Lower leg skin (tissue), 4 donors: ENCODE data around the gene ZNF79. TPM values are rescaled to one million over a fixed set of nuclear protein-coding genes. Genes with fewer than 3 reads are reported as not detected.

Experiments used
- DNase-seq, 2 donors: peaks; one replicate each; pipeline ENCODE4 v3.0.0-alpha.2; 2019; ENCODE audit warnings: low spot score in 2 of 2
- H3K4me3 ChIP-seq: fragments of 200-600 bp; sonication (generic); 2 replicates; pipeline ENCODE4 v1.5.1; 2017; ENCODE audit warnings: mild to moderate bottlenecking, low read depth; ENCODE audit not compliant: poor library complexity, severe bottlenecking
- POLR2A ChIP-seq, 2 donors: fragments of 450-650 bp; IDR thresholded peaks; one replicate each; pipeline ENCODE4 v1.6.1; 2016 to 2017; ENCODE audit warnings: antibody characterized with exemption in 2 of 2, mild to moderate bottlenecking in 1 of 2, moderate library complexity in 1 of 2
- WGBS, 2 donors: methylation state at CpG; one replicate each; pipeline ENCODE4 v1.1.5; 2018; 5-methylcytosine and 5-hydroxymethylcytosine counted together
- intact Hi-C: fragments of 100-400 bp; cut with DNase I; formaldehyde crosslinking; loops from one replicate; pipeline ENCODE4 v1.15.0; 2023; ENCODE audit warnings: low total_unique reads
- total RNA-seq, 4 donors: library from RNA; depleted of rRNA; stranded (reverse); fragments of >200 nt; gene quantifications; one replicate each; pipeline ENCODE4 v1.1.0, GENCODE V29; 2016
- TF ChIP-seq, protein P1 (sequence below), 3 donors: fragments of 450-650 bp; IDR thresholded peaks; one replicate each; pipeline ENCODE4 v1.5.1; 2016; ENCODE audit warnings: antibody characterized with exemption in 3 of 3, mild to moderate bottlenecking in 3 of 3, moderate library complexity in 2 of 3

Gene ZNF79
- total RNA-seq, 4 donors from 2014 or later = 9.2 to 12.1 (median 9.8) TPM

DNA sequence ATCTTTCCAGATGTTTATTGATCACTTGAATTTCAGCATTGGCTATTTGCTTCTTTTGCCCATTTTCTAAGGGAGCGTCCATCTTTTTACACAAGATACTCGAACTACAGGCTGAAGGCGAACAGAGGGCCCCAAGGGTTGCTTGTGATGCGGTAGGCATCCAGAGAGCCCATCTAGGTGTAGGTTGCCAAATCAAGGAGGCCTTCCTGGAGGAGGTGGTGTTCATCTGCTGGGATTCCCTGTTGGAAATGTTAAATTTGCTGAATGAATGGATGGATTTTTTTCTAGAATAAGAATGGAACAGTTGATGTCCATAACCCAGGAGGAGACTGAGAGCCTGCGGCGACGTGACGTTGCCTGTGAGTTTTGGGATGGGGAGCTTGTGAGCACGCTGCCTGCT lies 58.5 kb downstream of the ZNF79 start:
- WGBS, 2 donors = 96 to 99% methylated on average over 9 of the region's 9 CpGs
- TF ChIP-seq, protein P1, sequence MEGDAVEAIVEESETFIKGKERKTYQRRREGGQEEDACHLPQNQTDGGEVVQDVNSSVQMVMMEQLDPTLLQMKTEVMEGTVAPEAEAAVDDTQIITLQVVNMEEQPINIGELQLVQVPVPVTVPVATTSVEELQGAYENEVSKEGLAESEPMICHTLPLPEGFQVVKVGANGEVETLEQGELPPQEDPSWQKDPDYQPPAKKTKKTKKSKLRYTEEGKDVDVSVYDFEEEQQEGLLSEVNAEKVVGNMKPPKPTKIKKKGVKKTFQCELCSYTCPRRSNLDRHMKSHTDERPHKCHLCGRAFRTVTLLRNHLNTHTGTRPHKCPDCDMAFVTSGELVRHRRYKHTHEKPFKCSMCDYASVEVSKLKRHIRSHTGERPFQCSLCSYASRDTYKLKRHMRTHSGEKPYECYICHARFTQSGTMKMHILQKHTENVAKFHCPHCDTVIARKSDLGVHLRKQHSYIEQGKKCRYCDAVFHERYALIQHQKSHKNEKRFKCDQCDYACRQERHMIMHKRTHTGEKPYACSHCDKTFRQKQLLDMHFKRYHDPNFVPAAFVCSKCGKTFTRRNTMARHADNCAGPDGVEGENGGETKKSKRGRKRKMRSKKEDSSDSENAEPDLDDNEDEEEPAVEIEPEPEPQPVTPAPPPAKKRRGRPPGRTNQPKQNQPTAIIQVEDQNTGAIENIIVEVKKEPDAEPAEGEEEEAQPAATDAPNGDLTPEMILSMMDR (IDR thresholded peaks at IDR 0.05) = no peak
- TF ChIP-seq POLR2A (IDR thresholded peaks at IDR 0.05) = no peak

DNA sequence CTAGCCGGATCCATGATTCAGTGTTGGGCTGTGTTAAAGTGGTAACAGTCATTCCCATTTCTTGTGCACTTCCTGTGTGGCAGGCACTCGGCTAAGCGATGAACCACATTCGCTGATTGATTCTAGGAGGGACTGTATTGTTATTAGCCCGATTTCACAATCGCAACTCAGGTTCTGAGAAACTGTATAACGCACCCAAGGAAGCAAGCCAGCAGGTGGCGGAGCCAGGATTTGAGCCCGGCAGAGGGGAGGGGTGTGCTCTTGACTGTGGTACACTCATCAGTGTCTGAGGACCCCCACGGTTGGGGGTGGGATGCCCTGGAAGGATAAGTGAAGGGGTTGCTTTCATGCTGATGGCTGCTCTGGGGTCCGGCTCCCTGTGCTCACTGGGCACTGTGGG lies 61.8 kb downstream of the ZNF79 start:
- intact Hi-C loops = no loop called here
- 72 to 86% methylated on average over 10 to 11 of the region's 11 CpGs for WGBS, 2 donors
- no peak for DNase-seq
- H3K4me3 ChIP-seq = no peak overlapping the region
- no peak for TF ChIP-seq POLR2A (IDR thresholded peaks at IDR 0.05)
- TF ChIP-seq, protein P1 (IDR thresholded peaks at IDR 0.05) = no peak

More for the DNA sequence above, 58.5 kb downstream of the ZNF79 start:
- intact Hi-C loops = no loop called here
- H3K4me3 ChIP-seq = no peak overlapping the region
- no peak for DNase-seq

DNA sequence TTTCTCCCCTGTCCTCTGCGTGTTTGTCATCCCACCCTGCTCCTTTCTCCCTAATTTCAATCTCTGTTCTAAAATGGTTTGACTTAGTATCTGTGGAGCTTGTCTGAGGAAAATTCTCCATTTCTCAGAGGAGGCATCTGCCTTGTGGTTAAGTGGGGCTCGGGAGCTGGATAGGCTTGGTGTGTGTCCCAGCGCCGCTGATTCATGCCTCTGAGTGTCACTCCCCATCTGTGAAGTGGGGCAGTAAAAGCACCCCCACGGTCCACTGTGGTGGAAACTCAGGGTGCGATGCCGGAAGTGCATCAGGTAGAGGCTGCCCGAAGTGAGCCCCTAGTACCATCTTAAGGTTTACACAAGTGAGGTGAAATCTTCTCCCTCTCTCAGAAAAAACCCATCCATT lies 64.8 kb downstream of the ZNF79 start:
- DNase-seq = no peak
- intact Hi-C loops = no loop called here
- TF ChIP-seq, protein P1 (IDR thresholded peaks at IDR 0.05) = no peak
- TF ChIP-seq POLR2A (IDR thresholded peaks at IDR 0.05) = no peak
- H3K4me3 ChIP-seq = no peak overlapping the region
- 87 to 96% methylated on average over 8 of the region's 8 CpGs for WGBS, 2 donors

DNA sequence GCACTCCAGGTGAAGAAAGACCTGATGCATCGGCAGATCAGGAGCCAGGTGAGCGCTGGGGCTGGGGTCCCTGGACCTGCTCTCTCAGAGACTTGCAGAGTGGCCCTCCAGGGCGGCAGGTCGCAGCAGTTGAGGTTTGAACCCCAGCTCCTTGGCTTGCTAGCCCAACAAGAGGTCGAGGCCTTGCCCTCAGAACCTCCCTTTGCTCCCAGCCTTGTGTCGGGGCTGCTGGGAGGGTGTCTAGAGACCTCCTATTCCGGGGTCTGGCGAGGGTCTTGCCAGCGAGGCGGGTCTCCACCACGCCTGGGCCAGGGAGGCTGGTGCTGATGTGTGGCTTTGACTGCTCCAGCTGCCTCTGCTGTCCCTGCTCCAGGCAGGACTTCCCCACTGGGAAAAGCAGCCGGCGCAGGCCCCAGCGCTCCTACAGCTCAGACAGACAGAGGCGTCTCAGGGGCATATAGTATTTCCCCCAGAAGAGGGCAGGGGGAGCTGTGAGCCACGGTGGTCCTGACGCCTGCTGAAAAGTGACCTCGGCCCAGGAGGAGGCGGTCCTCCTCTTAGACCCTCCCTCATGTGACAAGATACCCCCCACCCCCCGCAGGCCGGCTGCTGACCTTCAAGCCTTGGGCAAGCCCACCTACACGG lies 65.4 kb downstream of the ZNF79 start:
- no peak overlapping the region for H3K4me3 ChIP-seq
- intact Hi-C loops = loop anchor here (10.0 kb wide), 1 partner anchor 1515 kb away; no protein-coding TSS in a partner anchor
- DNase-seq = no peak
- TF ChIP-seq, protein P1 (IDR thresholded peaks at IDR 0.05) = no peak
- no peak for TF ChIP-seq POLR2A (IDR thresholded peaks at IDR 0.05)
- 88 to 90% methylated on average over 14 to 19 of the region's 22 CpGs for WGBS, 2 donors

GRCh38 chr9:127490535-127491230 lies 66.5 kb downstream of the ZNF79 start:
- DNase-seq = no peak
- H3K4me3 ChIP-seq = no peak overlapping the region
- intact Hi-C loops = loop anchor here (10.0 kb wide), 1 partner anchor 1514 kb away; no protein-coding TSS in a partner anchor
- no peak for TF ChIP-seq POLR2A (IDR thresholded peaks at IDR 0.05)
- WGBS, 2 donors = 91 to 95% methylated on average over 9 of the region's 9 CpGs

DNA sequence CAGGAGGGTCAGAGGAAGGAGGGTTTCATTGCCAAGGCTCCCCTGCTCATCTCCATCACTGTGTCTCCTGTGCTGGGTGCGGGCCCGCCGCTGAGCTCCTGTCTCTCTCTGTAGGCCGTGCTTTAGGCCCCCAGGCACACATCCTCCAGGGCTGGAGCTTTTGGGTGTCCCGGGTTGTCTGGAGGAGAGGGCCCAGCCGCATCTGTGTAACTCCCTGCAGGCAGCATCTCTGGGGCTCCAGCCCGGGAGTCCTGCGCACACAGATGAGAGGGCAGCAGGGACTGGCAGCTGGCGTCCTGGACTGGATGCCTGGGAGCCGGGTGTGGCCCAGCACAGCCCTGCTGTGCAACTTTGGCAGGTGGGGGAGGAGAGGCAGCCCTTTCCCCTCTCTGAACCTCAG lies 67.3 kb downstream of the ZNF79 start:
- intact Hi-C loops = loop anchor here (10.0 kb wide), 1 partner anchor 1513 kb away; no protein-coding TSS in a partner anchor
- no peak overlapping the region for H3K4me3 ChIP-seq
- no peak for DNase-seq
- TF ChIP-seq POLR2A (IDR thresholded peaks at IDR 0.05) = no peak
- TF ChIP-seq, protein P1 (IDR thresholded peaks at IDR 0.05) = no peak
- 54 to 88% methylated on average over 4 to 6 of the region's 10 CpGs for WGBS, 2 donors
